ENCODE results near the gene CHERP.

CHERP gene

GRCh38 chr19:16542045-16542909 is at the start of gene CHERP:
CHERP (minus strand) TSS chr19:16542437; CDS start chr19:16542378, 59 bp downstream.
- DNase-seq (ENCODE audit: low read depth, low spot score) = peak; percentile 83

- DNase-seq (ENCODE audit: low read depth, low spot score) = no peak
These were observed 48.9 kb upstream of the CHERP start for GRCh38 chr19:16590876-16591802.

GRCh38 chr19:16589917-16590316 is 47.7 kb upstream of the CHERP start:
- no peak for DNase-seq (ENCODE audit: low read depth, low spot score)

GRCh38 chr19:16588824-16589577 is 46.8 kb upstream of the CHERP start:
- DNase-seq (ENCODE audit: low read depth, low spot score) = no peak

- DNase-seq (ENCODE audit: low read depth, low spot score) = no peak
These were observed 45.9 kb upstream of the CHERP start for GRCh38 chr19:16587833-16588823.

GRCh38 chr19:16586991-16587832 is 45.0 kb upstream of the CHERP start:
- DNase-seq (ENCODE audit: low read depth, low spot score) = no peak

- no peak for DNase-seq (ENCODE audit: low read depth, low spot score)
These were observed 44.2 kb upstream of the CHERP start for GRCh38 chr19:16586477-16586871.

GRCh38 chr19:16585808-16586476 is 43.7 kb upstream of the CHERP start:
- DNase-seq (ENCODE audit: low read depth, low spot score) = no peak

- no peak for DNase-seq (ENCODE audit: low read depth, low spot score)
These were observed 43.0 kb upstream of the CHERP start for GRCh38 chr19:16585094-16585801.

- peak; percentile 24 for DNase-seq (ENCODE audit: low read depth, low spot score)
These were observed 42.2 kb upstream of the CHERP start for GRCh38 chr19:16584248-16585093.

- no peak for DNase-seq (ENCODE audit: low read depth, low spot score)
These were observed 40.4 kb upstream of the CHERP start for GRCh38 chr19:16582486-16583261.

- DNase-seq (ENCODE audit: low read depth, low spot score) = no peak
These were observed 39.7 kb upstream of the CHERP start for GRCh38 chr19:16581971-16582343.

GRCh38 chr19:16581145-16581970 is 39.1 kb upstream of the CHERP start:
- no peak for DNase-seq (ENCODE audit: low read depth, low spot score)

GRCh38 chr19:16579381-16579780 is 37.1 kb upstream of the CHERP start:
- no peak for DNase-seq (ENCODE audit: low read depth, low spot score)

GRCh38 chr19:16577531-16577985 is 35.3 kb upstream of the CHERP start:
- DNase-seq (ENCODE audit: low read depth, low spot score) = no peak
